Fibroblast of lung (primary cell): Measurements from ENCODE around the gene PIK3CA.

Source experiments
- EZH2 ChIP-seq: IDR thresholded peaks from 2 replicates; pipeline ENCODE4 v1.5.1; 2012; ENCODE audit warnings: low read length, control low read depth, mild to moderate bottlenecking; ENCODE audit errors: missing control alignments
- TF ChIP-seq, protein P1 (sequence below), 2 donors: IDR thresholded peaks in 1 of 2; conservative IDR thresholded peaks in 1 of 2; 1 replicate in 1 of 2; 2 replicates in 1 of 2; pipeline ENCODE4 v1.5.1; 2011 to 2012; ENCODE audit warnings: low read length in 2 of 2, control low read depth in 1 of 2, inconsistent platforms in 1 of 2, low read depth in 1 of 2, mild to moderate bottlenecking in 1 of 2

DNA sequence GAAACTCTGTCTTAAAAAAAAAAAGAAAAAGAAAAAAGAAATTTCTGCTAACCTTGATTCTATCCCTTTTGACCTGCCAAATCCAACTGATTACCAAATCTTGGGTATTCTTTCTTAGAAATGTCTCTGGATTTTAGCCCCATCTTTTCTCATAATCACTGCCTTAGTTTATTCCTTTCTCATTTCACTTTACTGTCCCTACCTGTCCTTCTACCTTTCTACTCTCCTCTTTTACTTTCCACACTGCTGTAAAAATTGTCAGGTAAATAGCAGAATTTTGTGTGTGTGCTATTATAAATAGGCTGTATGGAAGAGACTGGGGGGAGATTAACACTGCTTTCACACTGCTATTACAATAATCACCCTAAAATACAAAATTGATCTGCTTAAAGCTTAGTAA, 16.7 kb downstream of the PIK3CA start:
- TF ChIP-seq, protein P1, sequence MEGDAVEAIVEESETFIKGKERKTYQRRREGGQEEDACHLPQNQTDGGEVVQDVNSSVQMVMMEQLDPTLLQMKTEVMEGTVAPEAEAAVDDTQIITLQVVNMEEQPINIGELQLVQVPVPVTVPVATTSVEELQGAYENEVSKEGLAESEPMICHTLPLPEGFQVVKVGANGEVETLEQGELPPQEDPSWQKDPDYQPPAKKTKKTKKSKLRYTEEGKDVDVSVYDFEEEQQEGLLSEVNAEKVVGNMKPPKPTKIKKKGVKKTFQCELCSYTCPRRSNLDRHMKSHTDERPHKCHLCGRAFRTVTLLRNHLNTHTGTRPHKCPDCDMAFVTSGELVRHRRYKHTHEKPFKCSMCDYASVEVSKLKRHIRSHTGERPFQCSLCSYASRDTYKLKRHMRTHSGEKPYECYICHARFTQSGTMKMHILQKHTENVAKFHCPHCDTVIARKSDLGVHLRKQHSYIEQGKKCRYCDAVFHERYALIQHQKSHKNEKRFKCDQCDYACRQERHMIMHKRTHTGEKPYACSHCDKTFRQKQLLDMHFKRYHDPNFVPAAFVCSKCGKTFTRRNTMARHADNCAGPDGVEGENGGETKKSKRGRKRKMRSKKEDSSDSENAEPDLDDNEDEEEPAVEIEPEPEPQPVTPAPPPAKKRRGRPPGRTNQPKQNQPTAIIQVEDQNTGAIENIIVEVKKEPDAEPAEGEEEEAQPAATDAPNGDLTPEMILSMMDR (conservative IDR thresholded peaks at IDR 0.05 in 1 of 2, IDR thresholded peaks at IDR 0.05 in 1 of 2; ENCODE audit: low read depth in 1 of 2, low read length in 2 of 2) = no peak
- no peak for TF ChIP-seq EZH2
